SHP77 (cell line): Measurements from ENCODE around the gene KCNG2.

Source experiments
- DNase-seq, 2 experiments: peaks; one replicate each; lab custom pipeline; 2025; lab: John Stamatoyannopoulos, UW

KCNG2 gene

GRCh38 chr18:79942786-79943607, 145.3 kb downstream of the KCNG2 start:
- no peak for DNase-seq

- no peak for DNase-seq
Measured at GRCh38 chr18:79943608-79944125, 145.9 kb downstream of the KCNG2 start.

GRCh38 chr18:79944126-79944731, 146.5 kb downstream of the KCNG2 start:
- DNase-seq, result no peak

- DNase-seq, result no peak
Measured at GRCh38 chr18:79944746-79945117, 147.0 kb downstream of the KCNG2 start.

GRCh38 chr18:79945118-79946042, 147.6 kb downstream of the KCNG2 start:
- no peak for DNase-seq

GRCh38 chr18:79947054-79947755, 149.5 kb downstream of the KCNG2 start:
- no peak for DNase-seq

- DNase-seq, result no peak
Measured at GRCh38 chr18:79947881-79948610, 150.3 kb downstream of the KCNG2 start.

- DNase-seq, result no peak
Measured at GRCh38 chr18:79948719-79949411, 151.1 kb downstream of the KCNG2 start.
